Measurements from ENCODE around the gene TPGS1.
A peak's percentile ranks its signal among the peaks of the same experiment; 100 is the strongest.

TPGS1 gene

GRCh38 chr19:507286-508203, at the start of gene TPGS1:
TSS of gene TPGS1 (plus strand) at chr19:507497. CDS start at chr19:507507, 10 bp downstream.
- FAIRE-seq (peak; percentile 82), DNase-seq (ENCODE audit: extremely low spot score, insufficient read length, low read depth) (peak; percentile 60)

- no peak for FAIRE-seq
Measured at GRCh38 chr19:457636-458035, 49.7 kb upstream of the TPGS1 start.

GRCh38 chr19:458091-459042, 48.9 kb upstream of the TPGS1 start:
- no peak for FAIRE-seq
- no peak for DNase-seq (ENCODE audit: extremely low spot score, insufficient read length, low read depth)

More at GRCh38 chr19:457636-458035, 49.7 kb upstream of the TPGS1 start:
- no peak for DNase-seq (ENCODE audit: extremely low spot score, insufficient read length, low read depth)

- DNase-seq (ENCODE audit: extremely low spot score, insufficient read length, low read depth) (no peak), FAIRE-seq (no peak)
Measured at GRCh38 chr19:459724-460511, 47.4 kb upstream of the TPGS1 start.

- FAIRE-seq = no peak
- DNase-seq (ENCODE audit: extremely low spot score, insufficient read length, low read depth) = no peak
Measured at GRCh38 chr19:460877-461720, 46.2 kb upstream of the TPGS1 start, which contains the start of gene SHC2. TSS of gene SHC2 (minus strand) at chr19:461033. CDS start at chr19:460996, 37 bp downstream.

- no peak for FAIRE-seq
- no peak for DNase-seq (ENCODE audit: extremely low spot score, insufficient read length, low read depth)
Measured at GRCh38 chr19:461721-462551, 45.4 kb upstream of the TPGS1 start.

GRCh38 chr19:463483-464207, 43.7 kb upstream of the TPGS1 start:
- FAIRE-seq (no peak), DNase-seq (ENCODE audit: extremely low spot score, insufficient read length, low read depth) (no peak)

- FAIRE-seq (no peak), DNase-seq (ENCODE audit: extremely low spot score, insufficient read length, low read depth) (no peak)
Measured at GRCh38 chr19:464208-464545, 43.1 kb upstream of the TPGS1 start.

GRCh38 chr19:465056-465816, 42.1 kb upstream of the TPGS1 start:
- FAIRE-seq = no peak
- no peak for DNase-seq (ENCODE audit: extremely low spot score, insufficient read length, low read depth)

GRCh38 chr19:467554-467953, 39.7 kb upstream of the TPGS1 start:
- FAIRE-seq = no peak
- DNase-seq (ENCODE audit: extremely low spot score, insufficient read length, low read depth) = no peak

- DNase-seq (ENCODE audit: extremely low spot score, insufficient read length, low read depth) (no peak), FAIRE-seq (no peak)
Measured at GRCh38 chr19:468587-469256, 38.6 kb upstream of the TPGS1 start.

GRCh38 chr19:469833-470232, 37.5 kb upstream of the TPGS1 start:
- FAIRE-seq = no peak
- no peak for DNase-seq (ENCODE audit: extremely low spot score, insufficient read length, low read depth)

GRCh38 chr19:470701-471100, 36.6 kb upstream of the TPGS1 start:
- no peak for FAIRE-seq
- DNase-seq (ENCODE audit: extremely low spot score, insufficient read length, low read depth) = no peak

- DNase-seq (ENCODE audit: extremely low spot score, insufficient read length, low read depth) (no peak), FAIRE-seq (no peak)
Measured at GRCh38 chr19:472005-472858, 35.1 kb upstream of the TPGS1 start.
